Neural crest cell (in vitro differentiated cells): Measurements from ENCODE around the gene FILIP1. TPM values are rescaled to one million over a fixed set of nuclear protein-coding genes. Genes with fewer than 3 reads are reported as not detected.

ENCODE experiments used
- DNase-seq: peaks from one replicate; pipeline ENCODE4 v3.0.0; 2021; ENCODE audit warnings: low read depth, mixed read lengths, low spot score
- H3K27ac Mint-ChIP-seq: one replicate; pipeline ENCODE4 v1.8.0; 2021; ENCODE audit warnings: mild to moderate bottlenecking, mixed read lengths; ENCODE audit not compliant: unreplicated experiment
- H3K27me3 Mint-ChIP-seq: 2 replicates; pipeline ENCODE4 v1.8.0; 2021; ENCODE audit warnings: low read depth, mild to moderate bottlenecking, mixed read lengths
- H3K36me3 Mint-ChIP-seq: 2 replicates; pipeline ENCODE4 v1.8.0; 2021; ENCODE audit warnings: low read depth, mild to moderate bottlenecking, mixed read lengths
- H3K4me1 Mint-ChIP-seq: 2 replicates; pipeline ENCODE4 v1.8.0; 2021; ENCODE audit warnings: mixed read lengths
- H3K4me3 Mint-ChIP-seq: one replicate; pipeline ENCODE4 v1.8.0; 2021; ENCODE audit warnings: mild to moderate bottlenecking, mixed read lengths
- H3K9me3 Mint-ChIP-seq: 2 replicates; pipeline ENCODE4 v1.8.0; 2021; ENCODE audit warnings: mixed read lengths
- CTCF ChIP-seq: fragments of 200-600 bp; sonication (generic); conservative IDR thresholded peaks from 2 replicates; pipeline ENCODE4 v1.5.0; 2021; ENCODE audit warnings: antibody characterized with exemption, mild to moderate bottlenecking
- total RNA-seq: library from RNA; stranded (reverse); gene quantifications from 2 replicates; pipeline ENCODE4 v1.2.1, GENCODE V29; 2021

Gene FILIP1
- total RNA-seq, 1 donor from 2014 or later = 0.79 TPM

- Mint-ChIP-seq H3K27ac (no peak overlapping the region), H3K27me3 (no peaks in the 10 kb centered on the region), H3K4me3 (no peak overlapping the region), H3K36me3 (no peaks in the 10 kb centered on the region), H3K4me1 (no peaks in the 10 kb centered on the region), H3K9me3 (no peaks in the 10 kb centered on the region)
- no peak for TF ChIP-seq CTCF
- no peak for DNase-seq
Measured at GRCh38 chr6:75495011-75495410, 1.4 kb upstream of the FILIP1 start.

GRCh38 chr6:75494290-75494689, 690 bp upstream of the FILIP1 start:
- no peak for DNase-seq
- no peak for TF ChIP-seq CTCF
- Mint-ChIP-seq H3K36me3 (no peaks in the 10 kb centered on the region), H3K4me1 (no peaks in the 10 kb centered on the region), H3K4me3 (no peak overlapping the region), H3K27ac (no peak overlapping the region), H3K9me3 (no peaks in the 10 kb centered on the region), H3K27me3 (no peaks in the 10 kb centered on the region)

- no peak overlapping the region for H3K4me3 Mint-ChIP-seq
- DNase-seq = no peak
- H3K27ac Mint-ChIP-seq = no peak overlapping the region
- no peak for TF ChIP-seq CTCF
- H3K4me1 Mint-ChIP-seq = peaks cover 7% of the 10 kb centered on the region
- no peaks in the 10 kb centered on the region for H3K36me3 Mint-ChIP-seq
- no peaks in the 10 kb centered on the region for H3K9me3 Mint-ChIP-seq
- H3K27me3 Mint-ChIP-seq = no peaks in the 10 kb centered on the region
Measured at GRCh38 chr6:75492386-75493153, 1.0 kb downstream of the FILIP1 start.

GRCh38 chr6:75491291-75491690, 2.3 kb downstream of the FILIP1 start:
- no peak for TF ChIP-seq CTCF
- no peak overlapping the region for H3K27ac Mint-ChIP-seq
- DNase-seq = no peak

GRCh38 chr6:75490706-75491105, 2.9 kb downstream of the FILIP1 start:
- no peaks in the 10 kb centered on the region for H3K9me3 Mint-ChIP-seq
- no peak for DNase-seq
- H3K36me3 Mint-ChIP-seq = no peaks in the 10 kb centered on the region
- no peaks in the 10 kb centered on the region for H3K27me3 Mint-ChIP-seq
- H3K4me1 Mint-ChIP-seq = peaks cover 7% of the 10 kb centered on the region
- H3K4me3 Mint-ChIP-seq = no peak overlapping the region
- no peak overlapping the region for H3K27ac Mint-ChIP-seq
- no peak for TF ChIP-seq CTCF

More at GRCh38 chr6:75491291-75491690, 2.3 kb downstream of the FILIP1 start:
- H3K36me3 Mint-ChIP-seq = no peaks in the 10 kb centered on the region
- no peaks in the 10 kb centered on the region for H3K9me3 Mint-ChIP-seq
- H3K4me3 Mint-ChIP-seq = no peak overlapping the region
- no peaks in the 10 kb centered on the region for H3K27me3 Mint-ChIP-seq
- H3K4me1 Mint-ChIP-seq = peaks cover 7% of the 10 kb centered on the region
